ENCODE results near the gene TMEM132C. TPM values are rescaled to one million over a fixed set of nuclear protein-coding genes. Genes with fewer than 3 reads are reported as not detected.

TMEM132C gene
- total RNA-seq, 2 experiments from 2014 or later = not detected

DNA sequence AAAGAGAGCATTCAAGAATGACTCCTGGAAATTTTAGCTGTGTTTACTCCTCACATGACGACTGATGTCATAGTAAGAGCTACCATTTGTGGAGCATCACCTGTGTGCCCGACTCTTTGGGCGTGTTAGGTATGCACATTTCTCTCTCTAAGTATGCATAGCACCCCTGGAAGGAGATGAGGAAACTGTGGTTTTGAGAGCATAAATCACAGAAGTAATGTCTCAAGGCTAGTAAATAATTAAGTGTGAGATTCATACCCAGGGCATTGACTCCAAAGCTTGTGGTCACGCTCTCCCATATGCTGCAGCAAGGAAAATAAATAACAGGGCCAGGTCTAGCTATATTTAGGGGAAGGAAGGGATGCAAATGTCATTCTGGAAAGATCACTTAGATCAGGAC lies 340.7 kb downstream of the TMEM132C start:
- Histone ChIP-seq H3K36me3 (ENCODE audit: insufficient read depth, low read length) (no peaks in the 10 kb centered on the region), H3K9me3 (ENCODE audit: low read length) (no peaks in the 10 kb centered on the region), H3K9me2 (ENCODE audit: insufficient read depth, low read length) (no peaks in the 10 kb centered on the region), H2AFZ (ENCODE audit: low read length) (no peak overlapping the region), H3K4me2 (ENCODE audit: low read length) (no peak overlapping the region), H3K27ac (ENCODE audit: low read depth, low read length, poor library complexity, severe bottlenecking) (no peak overlapping the region), H3K4me1 (ENCODE audit: insufficient read depth, low read length, poor library complexity, severe bottlenecking) (no peaks in the 10 kb centered on the region), H4K20me1 (ENCODE audit: insufficient read depth, low read length) (no peaks in the 10 kb centered on the region), H3K4me3 (ENCODE audit: low read depth, low read length, poor library complexity, severe bottlenecking) (no peak overlapping the region), H3K79me2 (ENCODE audit: insufficient read depth, low read depth, low read length) (no peaks in the 10 kb centered on the region)
- intact Hi-C loops (cut with micrococcal nuclease; ENCODE audit: unreplicated experiment) = no loop called here
- no TSS peak for BruUV-seq (replicated peaks)
- ChIA-PET CTCF (ENCODE audit: unreplicated experiment) (no interaction called here), POLR2A (no interaction called here)
- no peak for DNase-seq (ENCODE audit: low spot score)
- TF ChIP-seq, protein P1, sequence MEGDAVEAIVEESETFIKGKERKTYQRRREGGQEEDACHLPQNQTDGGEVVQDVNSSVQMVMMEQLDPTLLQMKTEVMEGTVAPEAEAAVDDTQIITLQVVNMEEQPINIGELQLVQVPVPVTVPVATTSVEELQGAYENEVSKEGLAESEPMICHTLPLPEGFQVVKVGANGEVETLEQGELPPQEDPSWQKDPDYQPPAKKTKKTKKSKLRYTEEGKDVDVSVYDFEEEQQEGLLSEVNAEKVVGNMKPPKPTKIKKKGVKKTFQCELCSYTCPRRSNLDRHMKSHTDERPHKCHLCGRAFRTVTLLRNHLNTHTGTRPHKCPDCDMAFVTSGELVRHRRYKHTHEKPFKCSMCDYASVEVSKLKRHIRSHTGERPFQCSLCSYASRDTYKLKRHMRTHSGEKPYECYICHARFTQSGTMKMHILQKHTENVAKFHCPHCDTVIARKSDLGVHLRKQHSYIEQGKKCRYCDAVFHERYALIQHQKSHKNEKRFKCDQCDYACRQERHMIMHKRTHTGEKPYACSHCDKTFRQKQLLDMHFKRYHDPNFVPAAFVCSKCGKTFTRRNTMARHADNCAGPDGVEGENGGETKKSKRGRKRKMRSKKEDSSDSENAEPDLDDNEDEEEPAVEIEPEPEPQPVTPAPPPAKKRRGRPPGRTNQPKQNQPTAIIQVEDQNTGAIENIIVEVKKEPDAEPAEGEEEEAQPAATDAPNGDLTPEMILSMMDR (conservative IDR thresholded peaks at IDR 0.05; ENCODE audit: low read length) = no peak
- no peak for TF ChIP-seq EZH2phosphoT487 (IDR thresholded peaks at IDR 0.05; ENCODE audit: borderline replicate concordance, low read depth, low read length)

DNA sequence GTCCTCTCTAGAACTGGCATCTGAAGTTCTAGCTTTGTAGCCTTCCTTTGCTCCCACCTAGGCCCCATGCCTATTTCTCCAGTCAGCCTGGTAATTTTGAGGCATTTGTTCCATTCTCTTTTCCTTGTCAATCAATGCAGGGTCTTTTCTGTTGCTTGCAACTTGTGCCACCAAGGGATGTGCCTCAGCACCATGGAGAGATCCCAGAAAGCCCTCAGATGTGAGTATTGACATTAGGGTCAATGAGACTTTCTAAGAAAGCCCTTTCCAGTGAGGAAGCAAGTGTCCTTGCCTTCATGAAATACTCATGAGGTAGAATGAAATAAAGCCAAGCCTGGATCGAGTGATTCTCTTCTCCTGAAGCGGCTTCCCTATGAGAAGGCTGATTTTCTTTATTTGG lies 342.9 kb downstream of the TMEM132C start:
- Histone ChIP-seq H3K4me1 (ENCODE audit: insufficient read depth, low read length, poor library complexity, severe bottlenecking) (no peaks in the 10 kb centered on the region), H3K79me2 (ENCODE audit: insufficient read depth, low read depth, low read length) (no peaks in the 10 kb centered on the region), H3K4me2 (ENCODE audit: low read length) (no peak overlapping the region), H3K36me3 (ENCODE audit: insufficient read depth, low read length) (no peaks in the 10 kb centered on the region), H3K4me3 (ENCODE audit: low read depth, low read length, poor library complexity, severe bottlenecking) (no peak overlapping the region), H2AFZ (ENCODE audit: low read length) (no peak overlapping the region), H4K20me1 (ENCODE audit: insufficient read depth, low read length) (no peaks in the 10 kb centered on the region), H3K9me2 (ENCODE audit: insufficient read depth, low read length) (no peaks in the 10 kb centered on the region), H3K27ac (ENCODE audit: low read depth, low read length, poor library complexity, severe bottlenecking) (no peak overlapping the region), H3K9me3 (ENCODE audit: low read length) (no peaks in the 10 kb centered on the region)
- intact Hi-C loops (cut with micrococcal nuclease; ENCODE audit: unreplicated experiment) = no loop called here
- no TSS peak for BruUV-seq (replicated peaks)
- no peak for TF ChIP-seq EZH2phosphoT487 (IDR thresholded peaks at IDR 0.05; ENCODE audit: borderline replicate concordance, low read depth, low read length)
- ChIA-PET POLR2A (no interaction called here), CTCF (ENCODE audit: unreplicated experiment) (no interaction called here)
- DNase-seq (ENCODE audit: low spot score) = no peak

DNA sequence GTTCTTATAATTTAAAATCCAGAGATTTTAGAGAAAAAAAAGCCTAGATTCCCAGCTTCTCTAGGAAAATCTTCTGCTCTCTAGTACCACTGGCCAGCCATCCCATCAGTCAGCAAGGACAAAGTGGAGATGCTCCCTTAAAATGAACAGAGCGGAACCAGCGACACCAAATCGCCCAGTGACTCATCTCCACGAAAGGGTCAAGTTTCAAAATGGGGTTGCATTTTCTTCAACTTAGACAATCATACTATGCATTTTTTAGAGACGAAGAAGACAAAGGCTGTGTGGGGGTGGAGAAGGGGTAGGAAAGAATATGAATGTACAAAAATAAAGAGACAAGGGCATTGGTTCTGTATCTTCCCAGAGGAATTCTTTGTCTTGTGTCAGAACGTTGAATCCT lies 344.8 kb downstream of the TMEM132C start:
- Histone ChIP-seq H3K27ac (ENCODE audit: low read depth, low read length, poor library complexity, severe bottlenecking) (no peak overlapping the region), H3K4me3 (ENCODE audit: low read depth, low read length, poor library complexity, severe bottlenecking) (no peak overlapping the region), H3K9me3 (ENCODE audit: low read length) (no peaks in the 10 kb centered on the region), H3K4me1 (ENCODE audit: insufficient read depth, low read length, poor library complexity, severe bottlenecking) (no peaks in the 10 kb centered on the region), H3K9me2 (ENCODE audit: insufficient read depth, low read length) (no peaks in the 10 kb centered on the region), H4K20me1 (ENCODE audit: insufficient read depth, low read length) (no peaks in the 10 kb centered on the region), H2AFZ (ENCODE audit: low read length) (no peak overlapping the region), H3K4me2 (ENCODE audit: low read length) (no peak overlapping the region), H3K79me2 (ENCODE audit: insufficient read depth, low read depth, low read length) (no peaks in the 10 kb centered on the region), H3K36me3 (ENCODE audit: insufficient read depth, low read length) (no peaks in the 10 kb centered on the region)
- intact Hi-C loops (cut with micrococcal nuclease; ENCODE audit: unreplicated experiment) = no loop called here
- BruUV-seq (replicated peaks) = no TSS peak
- no peak for DNase-seq (ENCODE audit: low spot score)
- TF ChIP-seq EZH2phosphoT487 (IDR thresholded peaks at IDR 0.05; ENCODE audit: borderline replicate concordance, low read depth, low read length) = no peak
- TF ChIP-seq, protein P1 (conservative IDR thresholded peaks at IDR 0.05; ENCODE audit: low read length) = no peak
- CTCF ChIA-PET (ENCODE audit: unreplicated experiment) = no interaction called here
- POLR2A ChIA-PET = no interaction called here

Data from OCI-LY7 (cell line).